Mesendoderm (in vitro differentiated cells): ENCODE results near the gene HOXC6. TPM values are rescaled to one million over a fixed set of nuclear protein-coding genes. Genes with fewer than 3 reads are reported as not detected.

Experiments used
- DNase-seq: peaks from one replicate; pipeline ENCODE4 v3.0.0; 2013
- H2AK5ac ChIP-seq: 2 replicates; pipeline ENCODE4 v1.6.1; 2013; ENCODE audit warnings: low read length, inconsistent platforms
- H2BK120ac ChIP-seq: 2 replicates; pipeline ENCODE4 v1.6.1; 2013; ENCODE audit warnings: low read depth, mild to moderate bottlenecking, low read length, moderate library complexity, mixed read lengths
- H2BK15ac ChIP-seq: replicated peaks from 2 replicates; pipeline ENCODE4 v1.6.1; 2013; ENCODE audit warnings: low read depth, mild to moderate bottlenecking, moderate library complexity
- H2BK5ac ChIP-seq: 2 replicates; pipeline ENCODE4 v1.6.1; 2013; ENCODE audit warnings: low read length, inconsistent platforms
- H3K18ac ChIP-seq: 2 replicates; pipeline ENCODE4 v1.6.1; 2013; ENCODE audit warnings: mild to moderate bottlenecking, low read length, mixed read lengths
- H3K23ac ChIP-seq: one replicate; pipeline ENCODE4 v1.6.1; 2013; ENCODE audit warnings: low read length
- H3K27ac ChIP-seq: 2 replicates; pipeline ENCODE4 v1.5.1; 2013; ENCODE audit warnings: low read depth, mild to moderate bottlenecking, inconsistent platforms, low read length, moderate library complexity
- H3K27me3 ChIP-seq: 2 replicates; pipeline ENCODE4 v1.6.1; 2013; ENCODE audit warnings: low read length, control low read depth, mild to moderate bottlenecking, inconsistent platforms; ENCODE audit not compliant: insufficient read depth, poor library complexity
- H3K36me3 ChIP-seq: 2 replicates; pipeline ENCODE4 v1.6.1; 2013; ENCODE audit warnings: low read length, inconsistent platforms; ENCODE audit not compliant: control insufficient read depth, insufficient read depth
- H3K4ac ChIP-seq: one replicate; pipeline ENCODE4 v1.6.1; 2013; ENCODE audit warnings: low read depth, mild to moderate bottlenecking, low read length, moderate library complexity
- H3K4me1 ChIP-seq: 2 replicates; pipeline ENCODE4 v1.6.1; 2013; ENCODE audit warnings: low read depth, low read length, inconsistent platforms; ENCODE audit not compliant: control insufficient read depth
- H3K4me2 ChIP-seq: 2 replicates; pipeline ENCODE4 v1.6.1; 2013; ENCODE audit warnings: low read length
- H3K4me3 ChIP-seq: 2 replicates; pipeline ENCODE4 v1.5.1; 2013; ENCODE audit warnings: mild to moderate bottlenecking, low read length
- H3K56ac ChIP-seq: one replicate; pipeline ENCODE4 v1.6.1; 2013; ENCODE audit warnings: low read length
- H3K79me1 ChIP-seq: 2 replicates; pipeline ENCODE4 v1.6.1; 2013; ENCODE audit warnings: low read length, inconsistent platforms
- H3K79me2 ChIP-seq: 2 replicates; pipeline ENCODE4 v1.6.1; 2013; ENCODE audit warnings: mild to moderate bottlenecking, low read length; ENCODE audit not compliant: control insufficient read depth, insufficient read depth
- H3K9ac ChIP-seq: 2 replicates; pipeline ENCODE4 v1.6.1; 2013; ENCODE audit warnings: low read length, inconsistent platforms
- H4K5ac ChIP-seq: one replicate; pipeline ENCODE4 v1.6.1; 2013; ENCODE audit warnings: low read length
- H4K8ac ChIP-seq: one replicate; pipeline ENCODE4 v1.6.1; 2013; ENCODE audit warnings: low read depth, mild to moderate bottlenecking, control low read depth, low read length, moderate library complexity
- WGBS: extraction: QIAGEN DNeasy Blood & Tissue Kit; methylation state at CpG from one replicate; pipeline ENCODE4 v1.1.7; 2013; ENCODE audit warnings: low lambda C conversion rate, missing lambda C conversion rate; ENCODE audit not compliant: insufficient coverage; ENCODE audit errors: extremely low coverage; 5-methylcytosine and 5-hydroxymethylcytosine counted together
- polyA plus RNA-seq, 2 experiments: library from polyadenylated mRNA; stranded (reverse); fragments of 200-250 nt; gene quantifications; one replicate each; pipeline ENCODE4 v1.2.3, GENCODE V29; 2013

Gene HOXC6
- 0.01 TPM for polyA plus RNA-seq (2013, experiment 1 of 2)
- 0.04 TPM for polyA plus RNA-seq (2013, experiment 2 of 2)

DNA sequence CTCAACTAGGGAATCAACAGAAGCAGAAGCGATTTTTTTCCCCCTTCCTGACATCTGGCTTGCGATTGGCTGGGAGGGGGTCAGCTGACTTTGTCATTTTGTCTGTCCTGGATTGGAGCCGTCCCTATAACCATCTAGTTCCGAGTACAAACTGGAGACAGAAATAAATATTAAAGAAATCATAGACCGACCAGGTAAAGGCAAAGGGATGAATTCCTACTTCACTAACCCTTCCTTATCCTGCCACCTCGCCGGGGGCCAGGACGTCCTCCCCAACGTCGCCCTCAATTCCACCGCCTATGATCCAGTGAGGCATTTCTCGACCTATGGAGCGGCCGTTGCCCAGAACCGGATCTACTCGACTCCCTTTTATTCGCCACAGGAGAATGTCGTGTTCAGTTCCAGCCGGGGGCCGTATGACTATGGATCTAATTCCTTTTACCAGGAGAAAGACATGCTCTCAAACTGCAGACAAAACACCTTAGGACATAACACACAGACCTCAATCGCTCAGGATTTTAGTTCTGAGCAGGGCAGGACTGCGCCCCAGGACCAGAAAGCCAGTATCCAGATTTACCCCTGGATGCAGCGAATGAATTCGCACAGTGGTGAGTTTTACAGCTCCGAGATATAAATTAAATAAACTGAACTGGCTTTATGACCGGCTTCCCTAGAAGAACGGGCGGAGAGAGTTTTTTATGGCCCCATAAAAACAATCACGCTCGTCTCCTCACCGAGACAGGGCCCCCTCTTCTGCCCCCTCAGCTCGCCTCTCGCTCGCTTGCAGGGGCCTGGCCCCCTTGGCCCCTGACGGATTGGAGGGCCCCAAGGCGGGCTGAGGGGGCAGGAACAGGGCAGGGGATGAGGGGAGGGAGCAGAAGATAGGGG is at the start of gene HOXC6:
HOXC6 (plus strand) TSS at position 127 of the 888 bp plus-strand sequence; CDS start at position 209, 82 bp downstream.
- Histone ChIP-seq H4K5ac (no peak within 1 kb of the TSS), H3K27ac (no peak within 1 kb of the TSS), H2AK5ac (no peak within 1 kb of the TSS), H2BK120ac (no peak within 1 kb of the TSS), H3K18ac (no peak within 1 kb of the TSS), H3K56ac (no peak within 1 kb of the TSS), H3K36me3 (no peaks in the 10 kb centered on the region), H3K23ac (no peak within 1 kb of the TSS), H2BK5ac (no peak within 1 kb of the TSS), H3K79me2 (no peaks in the 10 kb centered on the region), H3K9ac (no peak within 1 kb of the TSS), H3K4me2 (no peak within 1 kb of the TSS), H4K8ac (no peak within 1 kb of the TSS), H3K79me1 (no peaks in the 10 kb centered on the region), H3K4me3 (no peak within 1 kb of the TSS), H3K4ac (no peak within 1 kb of the TSS), H3K4me1 (no peaks in the 10 kb centered on the region), H2BK15ac (no peak within 1 kb of the TSS), H3K27me3 (peaks cover 92% of the 10 kb centered on the region)
- WGBS: no CpG with 5 or more reads among the region's 36 CpGs
- no peak for DNase-seq

DNA sequence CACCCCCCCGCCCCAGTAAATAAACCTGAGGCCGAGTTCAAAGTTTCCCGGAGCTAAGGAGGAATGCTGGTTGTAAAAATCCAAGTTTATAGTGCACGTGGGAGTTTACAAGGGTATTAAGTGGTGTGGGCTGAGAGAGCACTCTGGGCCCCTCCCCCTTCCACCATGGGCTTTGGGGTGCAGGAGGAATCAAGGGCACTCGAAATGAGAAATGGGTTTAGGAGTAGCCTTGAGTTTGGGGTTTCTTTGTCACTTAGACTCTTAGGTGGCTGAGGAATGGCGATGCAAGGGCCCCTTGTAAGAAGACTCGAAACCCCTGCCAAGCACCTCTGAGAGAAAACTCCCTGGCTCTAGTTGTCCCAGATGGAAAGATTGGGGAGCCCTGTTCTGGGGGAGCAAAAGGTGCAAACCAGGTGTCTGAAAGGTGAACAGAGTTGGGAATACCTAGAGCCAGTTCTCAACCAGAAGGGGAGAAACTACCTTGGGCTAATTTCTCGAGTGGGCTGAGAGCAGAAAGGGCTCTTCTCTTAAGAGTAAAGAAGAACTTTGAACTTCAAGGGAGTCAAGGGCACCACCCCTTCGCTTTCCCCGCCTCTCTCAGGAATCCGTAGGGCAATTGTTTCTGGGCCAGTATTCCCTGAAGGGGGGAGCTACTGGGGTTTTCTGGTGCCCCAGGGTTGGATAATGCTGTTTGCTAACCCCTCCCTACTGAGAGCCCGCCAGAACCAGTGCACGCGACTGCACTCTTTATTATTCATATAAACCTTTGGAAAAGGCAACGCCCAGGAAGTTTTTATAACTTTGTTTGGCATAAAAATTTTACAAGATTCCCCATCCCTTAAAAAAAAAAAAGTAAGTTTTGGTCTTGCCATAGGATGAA is 49.5 kb upstream of the HOXC6 start:
- no peak overlapping the region for H3K9ac ChIP-seq
- H3K79me1 ChIP-seq: no peaks in the 10 kb centered on the region
- no peak for DNase-seq
- H3K27me3 ChIP-seq: peaks cover 90% of the 10 kb centered on the region
- no peak overlapping the region for H3K18ac ChIP-seq
- H3K4ac ChIP-seq: no peak overlapping the region
- no peak overlapping the region for H4K8ac ChIP-seq
- H4K5ac ChIP-seq: no peak overlapping the region
- no peak overlapping the region for H2AK5ac ChIP-seq
- no peak overlapping the region for H3K4me3 ChIP-seq
- no peak overlapping the region for H3K56ac ChIP-seq
- H2BK5ac ChIP-seq: no peak overlapping the region
- H3K36me3 ChIP-seq: no peaks in the 10 kb centered on the region
- H3K27ac ChIP-seq: no peak overlapping the region
- WGBS: no CpG with 5 or more reads among the region's 15 CpGs
- no peak overlapping the region for H3K23ac ChIP-seq
- no peak overlapping the region for H2BK15ac ChIP-seq
- H2BK120ac ChIP-seq: no peak overlapping the region
- no peaks in the 10 kb centered on the region for H3K4me1 ChIP-seq
- no peaks in the 10 kb centered on the region for H3K79me2 ChIP-seq
- H3K4me2 ChIP-seq: no peak overlapping the region

DNA sequence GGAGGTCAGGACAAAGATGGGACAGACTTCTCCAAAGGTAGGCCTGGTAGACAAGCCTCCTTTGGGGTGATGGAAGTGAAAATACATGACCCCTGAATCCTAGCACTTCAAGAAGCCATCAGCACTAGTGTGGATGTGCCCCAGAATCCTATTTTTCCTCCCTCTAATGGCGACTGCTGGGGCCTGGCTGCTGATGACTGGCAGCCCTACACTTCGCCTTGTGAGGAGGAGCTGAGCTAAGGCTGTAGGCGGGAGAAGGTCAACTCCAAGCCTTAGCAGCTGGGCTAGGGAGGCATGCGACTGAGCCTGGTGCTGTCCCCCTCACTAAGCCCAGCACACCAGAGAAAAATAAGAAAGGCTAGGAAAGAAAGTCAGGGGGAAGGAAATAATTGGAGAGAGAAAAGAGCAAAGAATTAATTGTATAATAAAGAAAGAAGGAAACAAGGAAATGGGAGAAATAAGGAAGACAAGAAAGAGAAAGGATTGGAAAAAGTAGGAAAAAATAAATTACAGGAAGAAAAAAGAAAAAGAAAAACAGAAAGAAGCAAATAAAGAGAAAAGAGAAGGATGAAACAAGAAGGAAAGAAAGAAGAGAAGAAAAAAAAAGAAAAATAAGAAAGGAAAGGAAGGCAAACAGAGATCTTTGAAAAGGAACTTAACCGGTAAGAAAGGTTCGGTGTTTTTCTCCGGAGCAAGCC is 48.0 kb upstream of the HOXC6 start:
- Histone ChIP-seq H2BK5ac (no peak overlapping the region), H4K5ac (no peak overlapping the region), H3K56ac (no peak overlapping the region), H3K4me3 (no peak overlapping the region), H3K9ac (no peak overlapping the region), H2BK120ac (no peak overlapping the region), H3K27me3 (peaks cover 86% of the 10 kb centered on the region), H2BK15ac (no peak overlapping the region), H3K18ac (no peak overlapping the region), H3K4me2 (no peak overlapping the region), H3K4ac (no peak overlapping the region), H3K4me1 (no peaks in the 10 kb centered on the region), H3K79me2 (no peaks in the 10 kb centered on the region), H4K8ac (no peak overlapping the region), H3K36me3 (no peaks in the 10 kb centered on the region), H3K79me1 (no peaks in the 10 kb centered on the region), H2AK5ac (no peak overlapping the region), H3K23ac (no peak overlapping the region), H3K27ac (no peak overlapping the region)
- no CpG with 5 or more reads among the region's 7 CpGs for WGBS
- DNase-seq: no peak

DNA sequence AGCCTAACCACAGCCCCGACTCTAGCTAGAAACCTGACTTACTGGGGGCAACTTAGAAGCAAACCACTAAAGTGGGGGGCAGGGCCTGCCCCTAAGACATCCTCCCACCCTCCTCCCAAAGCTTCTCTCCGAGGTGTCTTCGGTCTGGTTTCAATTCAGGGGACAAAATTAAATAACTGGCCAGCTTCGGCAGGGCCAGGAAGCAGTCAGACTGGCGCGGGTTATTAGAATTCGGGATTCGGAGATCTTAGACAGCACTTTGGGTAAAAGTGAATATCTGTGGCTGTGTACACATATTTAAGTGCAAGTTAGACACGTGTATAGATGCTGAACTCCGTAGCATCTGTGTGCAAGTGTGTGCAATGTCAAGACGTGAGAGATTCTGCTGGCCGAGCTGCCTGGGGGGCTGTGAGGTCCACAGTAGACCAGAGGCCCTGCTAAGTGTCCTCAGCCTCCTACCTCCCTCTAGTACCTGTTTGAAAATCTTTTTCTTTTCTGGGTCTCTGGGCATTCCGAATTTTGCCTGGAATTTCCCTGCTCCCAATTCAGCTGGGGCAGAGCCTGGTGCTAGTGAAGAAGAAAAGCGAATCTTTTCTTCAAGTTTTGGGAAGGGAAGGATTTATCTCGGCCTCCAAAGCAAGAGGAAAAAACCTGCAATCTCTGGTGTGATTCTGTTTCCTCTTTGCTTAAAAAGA is 47.3 kb upstream of the HOXC6 start:
- Histone ChIP-seq H3K9ac (no peak overlapping the region), H3K27me3 (peaks cover 86% of the 10 kb centered on the region), H3K4me1 (no peaks in the 10 kb centered on the region), H4K8ac (no peak overlapping the region), H3K18ac (no peak overlapping the region), H3K4me3 (no peak overlapping the region), H2BK15ac (no peak overlapping the region), H2BK120ac (no peak overlapping the region), H2BK5ac (no peak overlapping the region), H3K36me3 (no peaks in the 10 kb centered on the region), H4K5ac (no peak overlapping the region), H3K79me1 (no peaks in the 10 kb centered on the region), H3K4me2 (no peak overlapping the region), H2AK5ac (no peak overlapping the region), H3K79me2 (no peaks in the 10 kb centered on the region), H3K27ac (no peak overlapping the region), H3K23ac (no peak overlapping the region), H3K4ac (no peak overlapping the region), H3K56ac (no peak overlapping the region)
- WGBS: no CpG with 5 or more reads among the region's 15 CpGs
- DNase-seq: no peak
